ENCODE measurements around the gene BIRC2.

DNA sequence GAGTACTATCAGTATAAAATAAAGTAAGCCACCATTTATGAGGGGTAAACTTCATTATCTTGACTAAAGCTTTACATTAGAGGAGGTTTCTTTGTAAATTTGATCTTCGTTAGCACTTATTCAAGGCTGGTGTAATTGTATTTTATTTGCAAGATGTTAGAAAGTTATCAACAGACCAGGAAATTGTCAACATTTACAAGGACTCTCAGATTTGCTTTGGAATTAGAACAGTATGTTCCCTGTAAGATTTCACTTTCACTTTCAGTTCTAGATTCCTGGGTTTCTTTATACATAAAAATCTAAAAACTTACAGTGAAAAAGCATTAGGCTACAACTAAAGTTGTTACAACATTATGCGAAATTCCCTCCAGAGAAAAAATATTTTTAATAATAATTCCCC is 34.3 kb upstream of the BIRC2 start:
- TF ChIP-seq EZH2phosphoT487 (IDR thresholded peaks at IDR 0.05) (no peak), EZH2 (IDR thresholded peaks at IDR 0.05) (no peak)
- TF ChIP-seq, protein P1, sequence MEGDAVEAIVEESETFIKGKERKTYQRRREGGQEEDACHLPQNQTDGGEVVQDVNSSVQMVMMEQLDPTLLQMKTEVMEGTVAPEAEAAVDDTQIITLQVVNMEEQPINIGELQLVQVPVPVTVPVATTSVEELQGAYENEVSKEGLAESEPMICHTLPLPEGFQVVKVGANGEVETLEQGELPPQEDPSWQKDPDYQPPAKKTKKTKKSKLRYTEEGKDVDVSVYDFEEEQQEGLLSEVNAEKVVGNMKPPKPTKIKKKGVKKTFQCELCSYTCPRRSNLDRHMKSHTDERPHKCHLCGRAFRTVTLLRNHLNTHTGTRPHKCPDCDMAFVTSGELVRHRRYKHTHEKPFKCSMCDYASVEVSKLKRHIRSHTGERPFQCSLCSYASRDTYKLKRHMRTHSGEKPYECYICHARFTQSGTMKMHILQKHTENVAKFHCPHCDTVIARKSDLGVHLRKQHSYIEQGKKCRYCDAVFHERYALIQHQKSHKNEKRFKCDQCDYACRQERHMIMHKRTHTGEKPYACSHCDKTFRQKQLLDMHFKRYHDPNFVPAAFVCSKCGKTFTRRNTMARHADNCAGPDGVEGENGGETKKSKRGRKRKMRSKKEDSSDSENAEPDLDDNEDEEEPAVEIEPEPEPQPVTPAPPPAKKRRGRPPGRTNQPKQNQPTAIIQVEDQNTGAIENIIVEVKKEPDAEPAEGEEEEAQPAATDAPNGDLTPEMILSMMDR (IDR thresholded peaks at IDR 0.05) = no peak
